Esophagus squamous epithelium (tissue), 4 donors: Measurements from ENCODE around the gene PAK4.

ENCODE experiments used
- POLR2A ChIP-seq, 4 donors: fragments of 450-650 bp; IDR thresholded peaks; one replicate each; pipeline ENCODE4 v1.6.1; 2017; ENCODE audit warnings: antibody characterized with exemption in 4 of 4, mild to moderate bottlenecking in 4 of 4, moderate library complexity in 3 of 4
- TF ChIP-seq, protein P1 (sequence below), 6 experiments: fragments of 450-650 bp in 4 of 6; fragments of 200-600 bp in 2 of 6; sonication (generic) in 2 of 6; IDR thresholded peaks; one replicate each; pipeline ENCODE4 v1.5.1; 2016 to 2019; ENCODE audit warnings: antibody characterized with exemption in 6 of 6, mild to moderate bottlenecking in 4 of 6, moderate library complexity in 4 of 6

- TF ChIP-seq, protein P1, sequence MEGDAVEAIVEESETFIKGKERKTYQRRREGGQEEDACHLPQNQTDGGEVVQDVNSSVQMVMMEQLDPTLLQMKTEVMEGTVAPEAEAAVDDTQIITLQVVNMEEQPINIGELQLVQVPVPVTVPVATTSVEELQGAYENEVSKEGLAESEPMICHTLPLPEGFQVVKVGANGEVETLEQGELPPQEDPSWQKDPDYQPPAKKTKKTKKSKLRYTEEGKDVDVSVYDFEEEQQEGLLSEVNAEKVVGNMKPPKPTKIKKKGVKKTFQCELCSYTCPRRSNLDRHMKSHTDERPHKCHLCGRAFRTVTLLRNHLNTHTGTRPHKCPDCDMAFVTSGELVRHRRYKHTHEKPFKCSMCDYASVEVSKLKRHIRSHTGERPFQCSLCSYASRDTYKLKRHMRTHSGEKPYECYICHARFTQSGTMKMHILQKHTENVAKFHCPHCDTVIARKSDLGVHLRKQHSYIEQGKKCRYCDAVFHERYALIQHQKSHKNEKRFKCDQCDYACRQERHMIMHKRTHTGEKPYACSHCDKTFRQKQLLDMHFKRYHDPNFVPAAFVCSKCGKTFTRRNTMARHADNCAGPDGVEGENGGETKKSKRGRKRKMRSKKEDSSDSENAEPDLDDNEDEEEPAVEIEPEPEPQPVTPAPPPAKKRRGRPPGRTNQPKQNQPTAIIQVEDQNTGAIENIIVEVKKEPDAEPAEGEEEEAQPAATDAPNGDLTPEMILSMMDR (IDR thresholded peaks at IDR 0.05): no peak
- TF ChIP-seq POLR2A (IDR thresholded peaks at IDR 0.05): no peak
These were observed 5.7 kb downstream of the PAK4 start for GRCh38 chr19:39131255-39131755.
